Endodermal cell (in vitro differentiated cells): ENCODE results near the gene MCU. TPM values are rescaled to one million over a fixed set of nuclear protein-coding genes. Genes with fewer than 3 reads are reported as not detected.
A peak's percentile ranks its signal among the peaks of the same experiment; 100 is the strongest.

Source experiments
- DNase-seq: peaks from one replicate; pipeline ENCODE4 v3.0.0-alpha.2; 2017
- H3K27ac ChIP-seq: 2 replicates; pipeline ENCODE4 v1.5.1; 2013; ENCODE audit warnings: mild to moderate bottlenecking, low read depth, low read length, moderate library complexity
- H3K27me3 ChIP-seq: 2 replicates; pipeline ENCODE4 v1.6.1; 2013; ENCODE audit warnings: mild to moderate bottlenecking, low read length, moderate library complexity; ENCODE audit not compliant: insufficient read depth, control insufficient read depth, poor library complexity, severe bottlenecking
- H3K36me3 ChIP-seq: 2 replicates; pipeline ENCODE4 v1.7.0; 2013; ENCODE audit warnings: mild to moderate bottlenecking, low read length, moderate library complexity; ENCODE audit not compliant: control insufficient read depth, insufficient read depth
- H3K4me1 ChIP-seq: one replicate; pipeline ENCODE4 v1.7.0; 2013; ENCODE audit warnings: low read length; ENCODE audit not compliant: control insufficient read depth, insufficient read depth
- H3K4me3 ChIP-seq: 2 replicates; pipeline ENCODE4 v1.5.1; 2013; ENCODE audit warnings: mild to moderate bottlenecking, low read length, moderate library complexity
- H3K9ac ChIP-seq: 2 replicates; pipeline ENCODE4 v1.6.1; 2013; ENCODE audit warnings: mild to moderate bottlenecking, low read length, moderate library complexity; ENCODE audit not compliant: poor library complexity, severe bottlenecking; ENCODE audit errors: extremely low read depth
- H3K9me3 ChIP-seq: 2 replicates; pipeline ENCODE4 v1.6.1; 2013; ENCODE audit warnings: mild to moderate bottlenecking, low read length, moderate library complexity; ENCODE audit not compliant: control insufficient read depth
- H3K27ac Mint-ChIP-seq: 2 replicates; pipeline ENCODE4 v1.8.0; 2020; ENCODE audit warnings: mixed read lengths
- H3K27me3 Mint-ChIP-seq: 2 replicates; pipeline ENCODE4 v1.8.0; 2021; ENCODE audit warnings: mild to moderate bottlenecking, mixed read lengths; ENCODE audit not compliant: insufficient read depth
- H3K36me3 Mint-ChIP-seq: 2 replicates; pipeline ENCODE4 v1.8.0; 2020; ENCODE audit warnings: low read depth, mixed read lengths
- H3K4me1 Mint-ChIP-seq: 2 replicates; pipeline ENCODE4 v1.8.0; 2020; ENCODE audit warnings: mixed read lengths
- H3K4me3 Mint-ChIP-seq: 2 replicates; pipeline ENCODE4 v1.8.0; 2020; ENCODE audit warnings: mild to moderate bottlenecking, moderate library complexity, mixed read lengths
- H3K9me3 Mint-ChIP-seq: 2 replicates; pipeline ENCODE4 v1.8.0; 2020; ENCODE audit warnings: mild to moderate bottlenecking, mixed read lengths
- CTCF ChIP-seq: fragments of 200-600 bp; sonication (generic); conservative IDR thresholded peaks from 2 replicates; pipeline ENCODE4 v1.5.0; 2021; ENCODE audit warnings: antibody characterized with exemption, mild to moderate bottlenecking
- WGBS, 2 experiments: methylation state at CpG; one replicate each; pipeline versions ENCODE4 v1.1.5 to v1.1.7; 2013; ENCODE audit warnings: missing lambda C conversion rate in 2 of 2, mixed read lengths in 1 of 2; ENCODE audit not compliant: insufficient coverage in 1 of 2, insufficient read length in 1 of 2; 5-methylcytosine and 5-hydroxymethylcytosine counted together
- total RNA-seq, 2 donors: library from RNA; stranded (reverse); fragmentation: NEBNext Ultra II Directional in 1 of 2; extraction: Animal tissue kit (Norgen Biotek cat#: 25700) in 1 of 2; gene quantifications; 2 replicates in 1 of 2; 3 replicates in 1 of 2; pipeline ENCODE4 v1.2.1, GENCODE V29; 2021

MCU gene
- total RNA-seq, 2 donors from 2014 or later = 46.1 to 48.5 TPM

- peaks cover 3% of the 10 kb centered on the region for H3K4me1 ChIP-seq
- H3K4me3 ChIP-seq = no peak overlapping the region
- no peaks in the 10 kb centered on the region for H3K9me3 ChIP-seq
- DNase-seq = no peak
- no peaks in the 10 kb centered on the region for H3K36me3 ChIP-seq
- H3K27ac Mint-ChIP-seq = no peak overlapping the region
- 91 to 95% methylated on average over 2 to 7 of the region's 8 CpGs for WGBS, 2 experiments
- no peak overlapping the region for H3K9ac ChIP-seq
- H3K9me3 Mint-ChIP-seq = no peaks in the 10 kb centered on the region
- H3K27me3 ChIP-seq = no peaks in the 10 kb centered on the region
- no peak overlapping the region for H3K27ac ChIP-seq
- H3K4me1 Mint-ChIP-seq = peaks cover 24% of the 10 kb centered on the region
- no peak for TF ChIP-seq CTCF
- peaks cover 11% of the 10 kb centered on the region for H3K36me3 Mint-ChIP-seq
- no peak overlapping the region for H3K4me3 Mint-ChIP-seq
- no peaks in the 10 kb centered on the region for H3K27me3 Mint-ChIP-seq
These were observed 55.6 kb downstream of the MCU start for GRCh38 chr10:72747521-72747920.

GRCh38 chr10:72753760-72754231, 61.9 kb downstream of the MCU start:
- WGBS, 2 experiments = 50 to 90% methylated on average over 1 to 3 of the region's 3 CpGs
- no peaks in the 10 kb centered on the region for H3K27me3 ChIP-seq
- H3K9me3 ChIP-seq = no peaks in the 10 kb centered on the region
- no peaks in the 10 kb centered on the region for H3K9me3 Mint-ChIP-seq
- peak; percentile 64 for DNase-seq
- no peak overlapping the region for H3K4me3 Mint-ChIP-seq
- no peaks in the 10 kb centered on the region for H3K27me3 Mint-ChIP-seq
- peaks cover 15% of the 10 kb centered on the region for H3K4me1 ChIP-seq
- no peaks in the 10 kb centered on the region for H3K36me3 ChIP-seq
- no peak overlapping the region for H3K4me3 ChIP-seq
- peaks cover 54% of the 10 kb centered on the region for H3K4me1 Mint-ChIP-seq
- H3K27ac ChIP-seq = no peak overlapping the region
- no peak for TF ChIP-seq CTCF
- H3K27ac Mint-ChIP-seq = peak overlapping the region; percentile 88
- H3K36me3 Mint-ChIP-seq = peaks cover 4% of the 10 kb centered on the region
- H3K9ac ChIP-seq = no peak overlapping the region

GRCh38 chr10:72754275-72755032, 62.5 kb downstream of the MCU start:
- H3K9me3 Mint-ChIP-seq = no peaks in the 10 kb centered on the region
- H3K27ac Mint-ChIP-seq = peak overlapping the region; percentile 88
- no peak overlapping the region for H3K9ac ChIP-seq
- no peak for TF ChIP-seq CTCF
- H3K4me3 ChIP-seq = no peak overlapping the region
- peaks cover 58% of the 10 kb centered on the region for H3K4me1 Mint-ChIP-seq
- H3K27me3 ChIP-seq = no peaks in the 10 kb centered on the region
- H3K4me1 ChIP-seq = peaks cover 15% of the 10 kb centered on the region
- H3K36me3 Mint-ChIP-seq = peaks cover 4% of the 10 kb centered on the region
- no peaks in the 10 kb centered on the region for H3K36me3 ChIP-seq
- 86 to 95% methylated on average over 1 to 2 of the region's 2 CpGs for WGBS, 2 experiments
- DNase-seq = peak; percentile 53
- H3K9me3 ChIP-seq = no peaks in the 10 kb centered on the region
- H3K4me3 Mint-ChIP-seq = no peak overlapping the region
- H3K27ac ChIP-seq = no peak overlapping the region
- no peaks in the 10 kb centered on the region for H3K27me3 Mint-ChIP-seq
